ENCODE measurements around the gene FETUB.
"Not testable (repeated sequence)": the region's sequence is repeated elsewhere in the genome, so short reads cannot be mapped to it uniquely, and the experiment has no call there.

The FETUB gene

GRCh38 chr3:186690304-186690703 is 50.1 kb downstream of the FETUB start:
- not testable (repeated sequence) for H3K79me1 ChIP-seq (ENCODE audit: low read length); H3K4me1 ChIP-seq (ENCODE audit: control insufficient read depth in 1 of 2, insufficient read depth in 2 of 2, low read length in 2 of 2); H2AK5ac ChIP-seq (ENCODE audit: low read length); H2AFZ ChIP-seq (ENCODE audit: insufficient read depth, low read length, poor library complexity); H2BK120ac ChIP-seq (ENCODE audit: insufficient read depth, low read length, poor library complexity); H3K18ac ChIP-seq (ENCODE audit: low read length); H2BK5ac ChIP-seq (ENCODE audit: low read depth, low read length, poor library complexity); DNase-seq; H3K9ac ChIP-seq (ENCODE audit: low read length); H3K23ac ChIP-seq (ENCODE audit: low read length); H3K4me3 ChIP-seq (ENCODE audit: low read depth, low read length); H4K8ac ChIP-seq (ENCODE audit: low read depth, low read length); H3K27me3 ChIP-seq (ENCODE audit: insufficient read depth, low read length); H3K79me2 ChIP-seq (ENCODE audit: control insufficient read depth, insufficient read depth, low read length, poor library complexity); H4K91ac ChIP-seq (ENCODE audit: low read depth, low read length); H2BK12ac ChIP-seq (ENCODE audit: low read length); H3K9me3 ChIP-seq (ENCODE audit: insufficient read depth, low read depth, low read length); H3K4ac ChIP-seq (ENCODE audit: low read depth, low read length); H3K14ac ChIP-seq (ENCODE audit: low read length); H3K36me3 ChIP-seq (ENCODE audit: control insufficient read depth in 1 of 2, insufficient read depth in 2 of 2, low read length in 2 of 2); H4K12ac ChIP-seq (ENCODE audit: low read depth, low read length); H3K4me2 ChIP-seq (ENCODE audit: low read length); H3K27ac ChIP-seq (ENCODE audit: low read depth, low read length)
- no CpG with 5 or more reads among the region's 1 CpG for WGBS (ENCODE audit: extremely low coverage, insufficient coverage, insufficient read length)

GRCh38 chr3:186691676-186692075 is 51.5 kb downstream of the FETUB start:
- Histone ChIP-seq H3K27me3 (ENCODE audit: insufficient read depth, low read length) (no peaks in the 10 kb centered on the region), H2BK12ac (ENCODE audit: low read length) (no peak overlapping the region), H2AFZ (ENCODE audit: insufficient read depth, low read length, poor library complexity) (no peak overlapping the region), H3K18ac (ENCODE audit: low read length) (no peak overlapping the region), H3K4me3 (ENCODE audit: low read depth, low read length) (no peak overlapping the region), H2BK5ac (ENCODE audit: low read depth, low read length, poor library complexity) (no peak overlapping the region), H3K4ac (ENCODE audit: low read depth, low read length) (no peak overlapping the region), H3K36me3 (ENCODE audit: control insufficient read depth in 1 of 2, insufficient read depth in 2 of 2, low read length in 2 of 2) (no peaks in the 10 kb centered on the region), H3K4me2 (ENCODE audit: low read length) (no peak overlapping the region), H3K79me1 (ENCODE audit: low read length) (no peaks in the 10 kb centered on the region), H3K79me2 (ENCODE audit: control insufficient read depth, insufficient read depth, low read length, poor library complexity) (no peaks in the 10 kb centered on the region), H3K27ac (ENCODE audit: low read depth, low read length) (no peak overlapping the region), H4K91ac (ENCODE audit: low read depth, low read length) (no peak overlapping the region), H3K9me3 (ENCODE audit: insufficient read depth, low read depth, low read length) (peaks cover 2% of the 10 kb centered on the region), H2BK120ac (ENCODE audit: insufficient read depth, low read length, poor library complexity) (no peak overlapping the region), H3K4me1 (ENCODE audit: control insufficient read depth in 1 of 2, insufficient read depth in 2 of 2, low read length in 2 of 2) (no peaks in the 10 kb centered on the region), H3K23ac (ENCODE audit: low read length) (no peak overlapping the region), H4K12ac (ENCODE audit: low read depth, low read length) (no peak overlapping the region), H4K8ac (ENCODE audit: low read depth, low read length) (no peak overlapping the region), H3K14ac (ENCODE audit: low read length) (no peak overlapping the region), H3K9ac (ENCODE audit: low read length) (no peak overlapping the region), H2AK5ac (ENCODE audit: low read length) (no peak overlapping the region)
- WGBS (ENCODE audit: extremely low coverage, insufficient coverage, insufficient read length): no CpG with 5 or more reads among the region's 7 CpGs
- no peak for DNase-seq

GRCh38 chr3:186693843-186694242 is 53.6 kb downstream of the FETUB start:
- no peak overlapping the region for H2AFZ ChIP-seq (ENCODE audit: insufficient read depth, low read length, poor library complexity)
- no peak overlapping the region for H3K4me2 ChIP-seq (ENCODE audit: low read length)
- H4K8ac ChIP-seq (ENCODE audit: low read depth, low read length): no peak overlapping the region
- no peak overlapping the region for H3K14ac ChIP-seq (ENCODE audit: low read length)
- no peak overlapping the region for H4K12ac ChIP-seq (ENCODE audit: low read depth, low read length)
- H3K27me3 ChIP-seq (ENCODE audit: insufficient read depth, low read length): no peaks in the 10 kb centered on the region
- H2AK5ac ChIP-seq (ENCODE audit: low read length): no peak overlapping the region
- no peak overlapping the region for H2BK5ac ChIP-seq (ENCODE audit: low read depth, low read length, poor library complexity)
- H3K9me3 ChIP-seq (ENCODE audit: insufficient read depth, low read depth, low read length): peaks cover 2% of the 10 kb centered on the region
- no peak overlapping the region for H3K18ac ChIP-seq (ENCODE audit: low read length)
- no CpG with 5 or more reads among the region's 3 CpGs for WGBS (ENCODE audit: extremely low coverage, insufficient coverage, insufficient read length)
- no peaks in the 10 kb centered on the region for H3K79me1 ChIP-seq (ENCODE audit: low read length)
- H3K4me1 ChIP-seq (ENCODE audit: control insufficient read depth in 1 of 2, insufficient read depth in 2 of 2, low read length in 2 of 2): no peaks in the 10 kb centered on the region
- no peak overlapping the region for H3K27ac ChIP-seq (ENCODE audit: low read depth, low read length)
- peak in 1 of 2 donors; percentile 4 for DNase-seq
- H3K4ac ChIP-seq (ENCODE audit: low read depth, low read length): no peak overlapping the region
- H4K91ac ChIP-seq (ENCODE audit: low read depth, low read length): no peak overlapping the region
- no peak overlapping the region for H2BK12ac ChIP-seq (ENCODE audit: low read length)
- H3K9ac ChIP-seq (ENCODE audit: low read length): no peak overlapping the region
- no peaks in the 10 kb centered on the region for H3K79me2 ChIP-seq (ENCODE audit: control insufficient read depth, insufficient read depth, low read length, poor library complexity)
- H3K23ac ChIP-seq (ENCODE audit: low read length): no peak overlapping the region
- no peak overlapping the region for H3K4me3 ChIP-seq (ENCODE audit: low read depth, low read length)
- H3K36me3 ChIP-seq (ENCODE audit: control insufficient read depth in 1 of 2, insufficient read depth in 2 of 2, low read length in 2 of 2): no peaks in the 10 kb centered on the region
- no peak overlapping the region for H2BK120ac ChIP-seq (ENCODE audit: insufficient read depth, low read length, poor library complexity)

- H3K4ac ChIP-seq (ENCODE audit: low read depth, low read length): no peak overlapping the region
- H3K23ac ChIP-seq (ENCODE audit: low read length): no peak overlapping the region
- H4K8ac ChIP-seq (ENCODE audit: low read depth, low read length): no peak overlapping the region
- peaks cover 2% of the 10 kb centered on the region for H3K9me3 ChIP-seq (ENCODE audit: insufficient read depth, low read depth, low read length)
- no peak overlapping the region for H2BK120ac ChIP-seq (ENCODE audit: insufficient read depth, low read length, poor library complexity)
- no peaks in the 10 kb centered on the region for H3K4me1 ChIP-seq (ENCODE audit: control insufficient read depth in 1 of 2, insufficient read depth in 2 of 2, low read length in 2 of 2)
- H3K27ac ChIP-seq (ENCODE audit: low read depth, low read length): no peak overlapping the region
- no peak overlapping the region for H2BK12ac ChIP-seq (ENCODE audit: low read length)
- H3K79me1 ChIP-seq (ENCODE audit: low read length): no peaks in the 10 kb centered on the region
- WGBS (ENCODE audit: extremely low coverage, insufficient coverage, insufficient read length): no CpG with 5 or more reads among the region's 6 CpGs
- H2BK5ac ChIP-seq (ENCODE audit: low read depth, low read length, poor library complexity): no peak overlapping the region
- no peak overlapping the region for H3K9ac ChIP-seq (ENCODE audit: low read length)
- no peak overlapping the region for H3K18ac ChIP-seq (ENCODE audit: low read length)
- H2AFZ ChIP-seq (ENCODE audit: insufficient read depth, low read length, poor library complexity): no peak overlapping the region
- no peak for DNase-seq
- no peak overlapping the region for H4K12ac ChIP-seq (ENCODE audit: low read depth, low read length)
- H3K4me2 ChIP-seq (ENCODE audit: low read length): no peak overlapping the region
- H3K4me3 ChIP-seq (ENCODE audit: low read depth, low read length): no peak overlapping the region
- H2AK5ac ChIP-seq (ENCODE audit: low read length): no peak overlapping the region
- no peaks in the 10 kb centered on the region for H3K79me2 ChIP-seq (ENCODE audit: control insufficient read depth, insufficient read depth, low read length, poor library complexity)
- no peak overlapping the region for H4K91ac ChIP-seq (ENCODE audit: low read depth, low read length)
- no peaks in the 10 kb centered on the region for H3K36me3 ChIP-seq (ENCODE audit: control insufficient read depth in 1 of 2, insufficient read depth in 2 of 2, low read length in 2 of 2)
- no peaks in the 10 kb centered on the region for H3K27me3 ChIP-seq (ENCODE audit: insufficient read depth, low read length)
- no peak overlapping the region for H3K14ac ChIP-seq (ENCODE audit: low read length)
Observed at GRCh38 chr3:186694288-186695032, 54.3 kb downstream of the FETUB start.

Data from trophoblast cell (in vitro differentiated cells and primary cell).